HG02642 (cell line): ENCODE results near the gene ACSM2A.
"Not testable (repeated sequence)": the region's sequence is repeated elsewhere in the genome, so short reads cannot be mapped to it uniquely, and the experiment has no call there.

Source experiments
- ATAC-seq: cut with Tn5 transposase; IDR thresholded peaks from one replicate; pipeline ENCODE4 v1.9.1; 2021; ENCODE audit warnings: mild to moderate bottlenecking; ENCODE audit not compliant: unreplicated experiment, poor library complexity

The ACSM2A gene

GRCh38 chr16:20446652-20447393 lies 4.5 kb upstream of the ACSM2A start:
- ATAC-seq, result not testable (repeated sequence)

GRCh38 chr16:20453633-20454032 lies 2.3 kb downstream of the ACSM2A start:
- ATAC-seq, result not testable (repeated sequence)

- not testable (repeated sequence) for ATAC-seq
Measured at GRCh38 chr16:20459227-20459626, 7.9 kb downstream of the ACSM2A start.

GRCh38 chr16:20460313-20460712 lies 9.0 kb downstream of the ACSM2A start:
- ATAC-seq, result not testable (repeated sequence)

GRCh38 chr16:20468954-20469353 lies 17.6 kb downstream of the ACSM2A start:
- not testable (repeated sequence) for ATAC-seq

GRCh38 chr16:20469930-20470329 lies 18.6 kb downstream of the ACSM2A start:
- ATAC-seq, result not testable (repeated sequence)

- ATAC-seq, result not testable (repeated sequence)
Measured at GRCh38 chr16:20470732-20471131, 19.4 kb downstream of the ACSM2A start.

- ATAC-seq, result not testable (repeated sequence)
Measured at GRCh38 chr16:20477188-20477744, 25.9 kb downstream of the ACSM2A start.

GRCh38 chr16:20483989-20484388 lies 32.7 kb downstream of the ACSM2A start:
- not testable (repeated sequence) for ATAC-seq

- ATAC-seq, result no peak
Measured at GRCh38 chr16:20484726-20485125, 33.4 kb downstream of the ACSM2A start.

- ATAC-seq, result no peak
Measured at GRCh38 chr16:20485408-20485807, 34.1 kb downstream of the ACSM2A start.

GRCh38 chr16:20490994-20491393 lies 39.7 kb downstream of the ACSM2A start:
- not testable (repeated sequence) for ATAC-seq

GRCh38 chr16:20491448-20491847 lies 40.1 kb downstream of the ACSM2A start:
- not testable (repeated sequence) for ATAC-seq

GRCh38 chr16:20504418-20504817 lies 53.1 kb downstream of the ACSM2A start:
- ATAC-seq, result no peak

GRCh38 chr16:20507280-20507679 lies 56.0 kb downstream of the ACSM2A start:
- ATAC-seq, result no peak

GRCh38 chr16:20510323-20510722 lies 59.0 kb downstream of the ACSM2A start:
- ATAC-seq, result no peak

- ATAC-seq, result no peak
Measured at GRCh38 chr16:20515688-20516090, 64.4 kb downstream of the ACSM2A start.

- no peak for ATAC-seq
Measured at GRCh38 chr16:20517149-20517548, 65.8 kb downstream of the ACSM2A start.

GRCh38 chr16:20519231-20519630 lies 67.9 kb downstream of the ACSM2A start:
- ATAC-seq, result no peak

- ATAC-seq, result no peak
Measured at GRCh38 chr16:20520103-20520502, 68.8 kb downstream of the ACSM2A start.

GRCh38 chr16:20531795-20532194 lies 80.5 kb downstream of the ACSM2A start:
- ATAC-seq, result not testable (repeated sequence)

GRCh38 chr16:20532284-20532792 lies 81.0 kb downstream of the ACSM2A start:
- ATAC-seq, result not testable (repeated sequence)
